ENCODE measurements around the gene ZNF440. TPM values are rescaled to one million over a fixed set of nuclear protein-coding genes. Genes with fewer than 3 reads are reported as not detected.
"Not testable (repeated sequence)": the region's sequence is repeated elsewhere in the genome, so short reads cannot be mapped to it uniquely, and the experiment has no call there.

The ZNF440 gene
- total RNA-seq, 5 donors from 2014 or later (not counting 1 experiment from before 2014, with no cell fraction given), result 6.3 to 19.8 (median 17.7) TPM

DNA sequence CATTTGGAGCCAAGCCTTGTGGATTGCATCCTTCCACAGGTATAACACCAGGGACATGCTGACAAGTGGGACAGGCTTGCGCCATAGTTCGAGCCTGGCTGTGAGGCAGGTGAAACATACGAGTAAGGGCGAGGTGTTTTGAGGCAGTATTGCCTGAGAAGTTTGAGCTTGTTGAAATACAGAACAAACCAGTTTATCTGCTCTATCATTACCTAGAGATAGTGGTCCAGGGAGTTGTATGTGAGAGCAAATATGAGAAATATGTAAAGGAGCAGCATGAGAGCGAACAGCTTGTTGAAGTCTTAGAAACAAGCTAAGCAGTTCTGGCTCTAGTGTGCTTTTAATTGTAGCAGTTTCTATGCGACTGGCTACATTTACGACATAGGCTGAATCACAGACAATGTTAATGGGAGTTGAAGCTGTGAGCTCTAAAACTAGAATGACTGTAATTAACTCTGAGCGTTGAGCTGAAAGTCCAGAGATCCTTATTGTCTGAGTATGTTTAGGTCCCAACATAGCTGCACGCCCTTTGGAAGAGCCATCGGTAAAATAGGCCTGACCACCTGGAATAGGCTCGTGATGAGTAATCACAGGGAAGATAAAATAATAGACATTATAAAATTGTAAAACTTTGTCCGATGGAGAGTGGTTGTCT lies 42.6 kb downstream of the ZNF440 start:
- CTCF ChIA-PET, result no interaction called here

DNA sequence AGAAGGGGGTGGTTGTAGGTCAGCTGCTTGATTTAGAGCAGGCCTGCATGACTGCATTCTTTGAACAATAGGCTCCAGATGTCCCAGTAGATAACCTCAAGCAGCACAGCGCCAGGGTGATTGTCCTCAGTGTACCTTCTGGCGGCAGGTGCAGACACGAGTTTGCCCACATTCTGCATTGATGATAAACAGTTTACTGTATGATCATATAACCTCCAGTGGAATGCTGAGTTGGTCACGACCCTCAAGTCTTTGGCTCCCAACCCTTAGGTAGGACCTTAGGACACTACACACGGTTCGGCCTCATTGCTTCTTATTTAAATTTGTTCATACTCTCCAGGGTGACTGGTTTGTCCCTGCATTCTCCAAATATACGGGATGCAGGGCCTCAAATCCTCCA lies 46.6 kb downstream of the ZNF440 start:
- Mint-ChIP-seq H3K27me3 (no peaks in the 10 kb centered on the region), H3K4me1 (peaks cover 0 to 10% (median 3%) of the 10 kb centered on the region in 3 donors), H3K27ac (no peak overlapping the region), H3K9me3 (peaks cover 16 to 80% (median 53%) of the 10 kb centered on the region in 3 donors), H3K36me3 (peaks cover 87% of the 10 kb centered on the region), H3K4me3 (no peak overlapping the region)
- Histone ChIP-seq H3K4me3 (ENCODE audit: control insufficient read depth in 1 of 2, extremely low read depth in 1 of 2, low read length in 1 of 2) (no peak overlapping the region), H3K4me1 (ENCODE audit: control insufficient read depth in 1 of 2, extremely low read depth in 1 of 2, insufficient read depth in 2 of 2, low read length in 2 of 2) (no peaks in the 10 kb centered on the region), H3K36me3 (ENCODE audit: control insufficient read depth in 2 of 2, extremely low read depth in 1 of 2, insufficient read depth in 1 of 2, low read length in 1 of 2) (peaks cover 0 to 4% of the 10 kb centered on the region in 2 donors), H3K27ac (ENCODE audit: low read length) (no peak overlapping the region), H3K27me3 (replicated peaks in 1 of 2; ENCODE audit: control insufficient read depth in 2 of 2, extremely low read depth in 1 of 2, insufficient read depth in 2 of 2, low read length in 1 of 2) (no peaks in the 10 kb centered on the region), H3K9me3 (peaks cover 3% of the 10 kb centered on the region)
- POLR2A ChIA-PET, result no interaction called here
- no peak for ATAC-seq (replicated peaks in 1 of 4)
- CTCF ChIA-PET, result no interaction called here
- WGBS (ENCODE audit: insufficient coverage), result 90% methylated on average over 5 of the region's 7 CpGs
- DNase-seq, result no peak

More for the DNA sequence above, 42.6 kb downstream of the ZNF440 start:
- H3K27me3 Mint-ChIP-seq, result no peaks in the 10 kb centered on the region
- H3K27me3 ChIP-seq (replicated peaks in 1 of 2; ENCODE audit: control insufficient read depth in 2 of 2, extremely low read depth in 1 of 2, insufficient read depth in 2 of 2, low read length in 1 of 2), result no peaks in the 10 kb centered on the region
- no peak overlapping the region for H3K4me3 ChIP-seq (ENCODE audit: control insufficient read depth in 1 of 2, extremely low read depth in 1 of 2, low read length in 1 of 2)
- peaks cover 17 to 60% (median 50%) of the 10 kb centered on the region in 3 donors for H3K9me3 Mint-ChIP-seq
- no peak overlapping the region for H3K27ac ChIP-seq (ENCODE audit: low read length)
- H3K9me3 ChIP-seq, result peaks cover 3% of the 10 kb centered on the region
- H3K27ac Mint-ChIP-seq, result no peak overlapping the region
- POLR2A ChIA-PET, result no interaction called here
- peaks cover 0 to 6% of the 10 kb centered on the region in 2 donors for H3K36me3 ChIP-seq (ENCODE audit: control insufficient read depth in 2 of 2, extremely low read depth in 1 of 2, insufficient read depth in 1 of 2, low read length in 1 of 2)
- 98% methylated on average over 4 of the region's 12 CpGs for WGBS (ENCODE audit: insufficient coverage)
- peaks cover 0 to 12% (median 5%) of the 10 kb centered on the region in 3 donors for H3K4me1 Mint-ChIP-seq
- peaks cover 73% of the 10 kb centered on the region for H3K36me3 Mint-ChIP-seq
- H3K4me1 ChIP-seq (ENCODE audit: control insufficient read depth in 1 of 2, extremely low read depth in 1 of 2, insufficient read depth in 2 of 2, low read length in 2 of 2), result no peaks in the 10 kb centered on the region
- DNase-seq (no peak), ATAC-seq (replicated peaks in 1 of 4) (no peak)
- no peak overlapping the region for H3K4me3 Mint-ChIP-seq

- H3K27me3 Mint-ChIP-seq, result no peaks in the 10 kb centered on the region
- Histone ChIP-seq H3K36me3 (ENCODE audit: control insufficient read depth in 2 of 2, extremely low read depth in 1 of 2, insufficient read depth in 1 of 2, low read length in 1 of 2) (peaks cover 1 to 2% of the 10 kb centered on the region in 2 donors), H3K9me3 (peaks cover 3% of the 10 kb centered on the region), H3K4me1 (ENCODE audit: control insufficient read depth in 1 of 2, extremely low read depth in 1 of 2, insufficient read depth in 2 of 2, low read length in 2 of 2) (no peaks in the 10 kb centered on the region), H3K27me3 (replicated peaks in 1 of 2; ENCODE audit: control insufficient read depth in 2 of 2, extremely low read depth in 1 of 2, insufficient read depth in 2 of 2, low read length in 1 of 2) (no peaks in the 10 kb centered on the region), H3K27ac (ENCODE audit: low read length) (no peak overlapping the region), H3K4me3 (ENCODE audit: control insufficient read depth in 1 of 2, extremely low read depth in 1 of 2, low read length in 1 of 2) (no peak overlapping the region)
- ATAC-seq (replicated peaks in 1 of 4) (no peak), DNase-seq (no peak)
- CTCF ChIA-PET, result no interaction called here
- peaks cover 0 to 4% (median 3%) of the 10 kb centered on the region in 3 donors for H3K4me1 Mint-ChIP-seq
- peaks cover 11 to 78% (median 51%) of the 10 kb centered on the region in 3 donors for H3K9me3 Mint-ChIP-seq
- H3K27ac Mint-ChIP-seq, result no peak overlapping the region
- POLR2A ChIA-PET, result no interaction called here
- H3K36me3 Mint-ChIP-seq, result peaks cover 87% of the 10 kb centered on the region
- WGBS (ENCODE audit: insufficient coverage), result no CpG with 5 or more reads among the region's 2 CpGs
- no peak overlapping the region for H3K4me3 Mint-ChIP-seq
Observed at GRCh38 chr19:11861301-11861700, 47.2 kb downstream of the ZNF440 start.

- H3K27ac Mint-ChIP-seq; H3K27me3 Mint-ChIP-seq; H3K4me3 Mint-ChIP-seq; H3K27ac ChIP-seq (ENCODE audit: low read length); H3K4me3 ChIP-seq (ENCODE audit: control insufficient read depth in 1 of 2, extremely low read depth in 1 of 2, low read length in 1 of 2); H3K27me3 ChIP-seq (replicated peaks in 1 of 2; ENCODE audit: control insufficient read depth in 2 of 2, extremely low read depth in 1 of 2, insufficient read depth in 2 of 2, low read length in 1 of 2); ATAC-seq (replicated peaks in 1 of 4); H3K4me1 ChIP-seq (ENCODE audit: control insufficient read depth in 1 of 2, extremely low read depth in 1 of 2, insufficient read depth in 2 of 2, low read length in 2 of 2); DNase-seq; CTCF ChIA-PET; POLR2A ChIA-PET; H3K4me1 Mint-ChIP-seq: not testable (repeated sequence)
- peaks cover 20% of the 10 kb centered on the region for H3K9me3 ChIP-seq
- WGBS (ENCODE audit: insufficient coverage), result no CpG with 5 or more reads among the region's 4 CpGs
- H3K36me3 ChIP-seq (ENCODE audit: control insufficient read depth in 2 of 2, extremely low read depth in 1 of 2, insufficient read depth in 1 of 2, low read length in 1 of 2), result peaks cover 11 to 18% of the 10 kb centered on the region in 2 donors
- Mint-ChIP-seq H3K9me3 (peaks cover 2 to 62% (median 44%) of the 10 kb centered on the region in 3 donors), H3K36me3 (peaks cover 70% of the 10 kb centered on the region)
Observed at GRCh38 chr19:11867766-11868165, 53.7 kb downstream of the ZNF440 start.

DNA sequence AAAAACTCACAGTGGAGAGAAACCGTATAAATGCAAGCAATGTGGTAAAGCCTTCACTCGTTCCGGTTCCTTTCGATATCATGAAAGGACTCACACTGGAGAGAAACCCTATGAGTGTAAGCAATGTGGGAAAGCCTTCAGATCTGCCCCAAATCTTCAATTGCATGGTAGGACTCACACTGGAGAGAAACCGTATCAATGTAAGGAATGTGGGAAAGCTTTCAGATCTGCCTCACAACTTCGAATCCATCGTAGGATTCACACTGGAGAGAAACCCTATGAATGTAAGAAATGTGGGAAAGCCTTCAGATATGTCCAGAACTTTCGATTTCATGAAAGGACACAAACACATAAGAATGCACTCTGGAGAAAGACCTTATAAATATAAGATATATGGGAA lies 54.1 kb downstream of the ZNF440 start:
- no peaks in the 10 kb centered on the region for H3K27me3 ChIP-seq (replicated peaks in 1 of 2; ENCODE audit: control insufficient read depth in 2 of 2, extremely low read depth in 1 of 2, insufficient read depth in 2 of 2, low read length in 1 of 2)
- H3K27ac Mint-ChIP-seq, result no peak overlapping the region
- H3K9me3 Mint-ChIP-seq, result peaks cover 2 to 61% (median 44%) of the 10 kb centered on the region in 3 donors
- ChIA-PET CTCF (no interaction called here), POLR2A (no interaction called here)
- no peak for ATAC-seq (replicated peaks in 1 of 4)
- H3K4me1 Mint-ChIP-seq, result no peaks in the 10 kb centered on the region
- H3K4me3 Mint-ChIP-seq, result no peak overlapping the region
- H3K27ac ChIP-seq (ENCODE audit: low read length), result no peak overlapping the region
- DNase-seq, result no peak
- peaks cover 11 to 18% of the 10 kb centered on the region in 2 donors for H3K36me3 ChIP-seq (ENCODE audit: control insufficient read depth in 2 of 2, extremely low read depth in 1 of 2, insufficient read depth in 1 of 2, low read length in 1 of 2)
- no peaks in the 10 kb centered on the region for H3K4me1 ChIP-seq (ENCODE audit: control insufficient read depth in 1 of 2, extremely low read depth in 1 of 2, insufficient read depth in 2 of 2, low read length in 2 of 2)
- WGBS (ENCODE audit: insufficient coverage), result 100% methylated on average over 1 of the region's 8 CpGs
- H3K9me3 ChIP-seq, result peaks cover 20% of the 10 kb centered on the region
- H3K27me3 Mint-ChIP-seq, result no peaks in the 10 kb centered on the region
- no peak overlapping the region for H3K4me3 ChIP-seq (ENCODE audit: control insufficient read depth in 1 of 2, extremely low read depth in 1 of 2, low read length in 1 of 2)
- peaks cover 68% of the 10 kb centered on the region for H3K36me3 Mint-ChIP-seq

GRCh38 chr19:11872624-11873023 lies 58.6 kb downstream of the ZNF440 start:
- Mint-ChIP-seq H3K36me3 (peaks cover 29% of the 10 kb centered on the region), H3K4me1 (no peaks in the 10 kb centered on the region), H3K9me3 (peaks cover 2 to 32% (median 24%) of the 10 kb centered on the region in 3 donors), H3K27me3 (no peaks in the 10 kb centered on the region), H3K4me3 (no peak overlapping the region), H3K27ac (no peak overlapping the region)
- Histone ChIP-seq H3K27me3 (replicated peaks in 1 of 2; ENCODE audit: control insufficient read depth in 2 of 2, extremely low read depth in 1 of 2, insufficient read depth in 2 of 2, low read length in 1 of 2) (no peaks in the 10 kb centered on the region), H3K36me3 (ENCODE audit: control insufficient read depth in 2 of 2, extremely low read depth in 1 of 2, insufficient read depth in 1 of 2, low read length in 1 of 2) (peaks cover 3% of the 10 kb centered on the region in 2 donors), H3K27ac (ENCODE audit: low read length) (no peak overlapping the region), H3K9me3 (peaks cover 13% of the 10 kb centered on the region), H3K4me1 (ENCODE audit: control insufficient read depth in 1 of 2, extremely low read depth in 1 of 2, insufficient read depth in 2 of 2, low read length in 2 of 2) (no peaks in the 10 kb centered on the region), H3K4me3 (ENCODE audit: control insufficient read depth in 1 of 2, extremely low read depth in 1 of 2, low read length in 1 of 2) (no peak overlapping the region)
- WGBS (ENCODE audit: insufficient coverage), result 100% methylated on average over 5 of the region's 9 CpGs
- ATAC-seq (replicated peaks in 1 of 4) (no peak), DNase-seq (no peak)
- ChIA-PET POLR2A (no interaction called here), CTCF (no interaction called here)

All from T-cell (primary cell).